Esophagus (tissue), 2 donors: ENCODE measurements around the gene MTUS2. TPM values are rescaled to one million over a fixed set of nuclear protein-coding genes. Genes with fewer than 3 reads are reported as not detected.

Experiments used
- H3K27ac ChIP-seq, 2 donors: one replicate each; pipeline ENCODE4 v1.5.1; 2013; ENCODE audit warnings: low read depth in 2 of 2, mild to moderate bottlenecking in 2 of 2, inconsistent platforms in 1 of 2, low read length in 1 of 2, moderate library complexity in 1 of 2
- H3K27me3 ChIP-seq, 2 donors: one replicate each; pipeline ENCODE4 v1.6.1; 2013; ENCODE audit warnings: low read length in 2 of 2, control low read depth in 1 of 2, mild to moderate bottlenecking in 1 of 2; ENCODE audit not compliant: insufficient read depth in 2 of 2, control insufficient read depth in 1 of 2
- H3K36me3 ChIP-seq, 2 donors: one replicate each; pipeline ENCODE4 v1.6.1; 2013; ENCODE audit warnings: low read length in 1 of 2; ENCODE audit not compliant: control insufficient read depth in 2 of 2, insufficient read depth in 2 of 2
- H3K4me1 ChIP-seq, 2 donors: one replicate each; pipeline ENCODE4 v1.6.1; 2013; ENCODE audit warnings: low read length in 1 of 2; ENCODE audit not compliant: control insufficient read depth in 2 of 2, insufficient read depth in 2 of 2
- H3K4me3 ChIP-seq, 2 donors: one replicate each; pipeline ENCODE4 v1.5.1; 2013; ENCODE audit warnings: low read length in 2 of 2, mild to moderate bottlenecking in 2 of 2, low read depth in 1 of 2, moderate library complexity in 1 of 2
- H3K9me3 ChIP-seq, 2 donors: one replicate each; pipeline ENCODE4 v1.6.1; 2013; ENCODE audit warnings: mild to moderate bottlenecking in 2 of 2, low read depth in 1 of 2, low read length in 1 of 2, moderate library complexity in 1 of 2; ENCODE audit not compliant: control insufficient read depth in 2 of 2, insufficient read depth in 1 of 2
- WGBS, 2 donors: extraction: QIAGEN DNeasy Blood & Tissue Kit; methylation state at CpG; one replicate each; pipeline ENCODE4 v1.1.7; 2013; 5-methylcytosine and 5-hydroxymethylcytosine counted together
- polyA plus RNA-seq, 2 donors: library from polyadenylated mRNA; stranded (reverse); fragments of 200-250 nt; gene quantifications; one replicate each; pipeline ENCODE4 v1.2.3, GENCODE V29; 2013
- donor health status: healthy with polysubstance abuse.
- donor health status: Bipolar disorder and iron deficiency.

MTUS2 gene
- polyA plus RNA-seq, 2 donors = 0.20 to 0.33 TPM

DNA sequence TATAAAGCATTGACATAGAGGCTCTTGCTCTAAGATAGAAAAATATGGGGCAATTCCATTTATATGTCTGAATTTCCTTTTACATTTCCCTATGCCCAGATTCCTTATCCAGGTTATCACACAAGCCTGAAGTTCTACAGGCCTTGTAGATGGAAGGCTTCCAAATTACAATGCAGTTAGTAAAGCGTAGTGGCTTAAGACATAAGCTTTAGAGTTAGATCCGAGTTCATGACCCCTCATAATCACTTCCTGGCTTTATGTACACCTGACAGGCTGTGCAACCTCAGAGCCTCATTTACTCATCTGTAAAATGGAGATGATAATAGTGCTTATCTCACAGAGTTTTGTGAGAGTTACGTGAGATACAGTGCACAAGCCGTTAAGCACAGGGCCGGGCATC, 601.9 kb downstream of the MTUS2 start:
- H3K27ac ChIP-seq = no peak overlapping the region
- no peaks in the 10 kb centered on the region for H3K9me3 ChIP-seq
- H3K4me1 ChIP-seq = no peaks in the 10 kb centered on the region
- 72 to 73% methylated on average over 5 of the region's 5 CpGs for WGBS, 2 donors
- H3K36me3 ChIP-seq = no peaks in the 10 kb centered on the region
- H3K27me3 ChIP-seq = peaks cover 0 to 2% of the 10 kb centered on the region in 2 donors
- H3K4me3 ChIP-seq = no peak overlapping the region

DNA sequence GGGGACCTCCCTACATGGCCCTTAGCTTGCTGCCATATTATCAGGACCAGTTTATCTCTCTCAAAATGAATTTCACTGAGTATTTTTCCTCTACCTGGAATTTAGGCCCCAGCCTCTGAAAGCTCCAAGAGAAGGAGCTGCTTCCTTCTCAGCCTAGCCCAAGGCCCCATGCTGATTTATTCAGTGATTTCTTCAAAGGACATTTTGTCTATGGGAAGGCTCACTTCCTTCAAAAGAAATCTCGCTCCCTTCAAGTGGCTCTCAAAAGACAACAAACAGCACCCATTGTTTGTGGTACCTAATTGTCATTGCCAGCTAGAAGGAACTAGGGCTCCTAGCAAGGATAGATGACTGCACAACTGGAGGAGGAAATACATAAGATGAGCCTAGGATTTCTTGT, 602.9 kb downstream of the MTUS2 start:
- no peaks in the 10 kb centered on the region for H3K4me1 ChIP-seq
- no peaks in the 10 kb centered on the region for H3K36me3 ChIP-seq
- peaks cover 0 to 2% of the 10 kb centered on the region in 2 donors for H3K27me3 ChIP-seq
- no peak overlapping the region for H3K27ac ChIP-seq
- H3K4me3 ChIP-seq = no peak overlapping the region
- 88 to 91% methylated on average over 1 of the region's 1 CpG for WGBS, 2 donors
- H3K9me3 ChIP-seq = no peaks in the 10 kb centered on the region

- no peaks in the 10 kb centered on the region for H3K9me3 ChIP-seq
- WGBS, 2 donors = 8% methylated on average over 3 of the region's 3 CpGs
- no peaks in the 10 kb centered on the region for H3K36me3 ChIP-seq
- H3K27ac ChIP-seq = no peak overlapping the region
- H3K4me3 ChIP-seq = peak overlapping the region in 1 of 2 donors; percentile 34
- peaks cover 0 to 2% of the 10 kb centered on the region in 2 donors for H3K27me3 ChIP-seq
- peaks cover 2 to 4% of the 10 kb centered on the region in 2 donors for H3K4me1 ChIP-seq
These were observed 607.8 kb downstream of the MTUS2 start for GRCh38 chr13:29427937-29428309.

DNA sequence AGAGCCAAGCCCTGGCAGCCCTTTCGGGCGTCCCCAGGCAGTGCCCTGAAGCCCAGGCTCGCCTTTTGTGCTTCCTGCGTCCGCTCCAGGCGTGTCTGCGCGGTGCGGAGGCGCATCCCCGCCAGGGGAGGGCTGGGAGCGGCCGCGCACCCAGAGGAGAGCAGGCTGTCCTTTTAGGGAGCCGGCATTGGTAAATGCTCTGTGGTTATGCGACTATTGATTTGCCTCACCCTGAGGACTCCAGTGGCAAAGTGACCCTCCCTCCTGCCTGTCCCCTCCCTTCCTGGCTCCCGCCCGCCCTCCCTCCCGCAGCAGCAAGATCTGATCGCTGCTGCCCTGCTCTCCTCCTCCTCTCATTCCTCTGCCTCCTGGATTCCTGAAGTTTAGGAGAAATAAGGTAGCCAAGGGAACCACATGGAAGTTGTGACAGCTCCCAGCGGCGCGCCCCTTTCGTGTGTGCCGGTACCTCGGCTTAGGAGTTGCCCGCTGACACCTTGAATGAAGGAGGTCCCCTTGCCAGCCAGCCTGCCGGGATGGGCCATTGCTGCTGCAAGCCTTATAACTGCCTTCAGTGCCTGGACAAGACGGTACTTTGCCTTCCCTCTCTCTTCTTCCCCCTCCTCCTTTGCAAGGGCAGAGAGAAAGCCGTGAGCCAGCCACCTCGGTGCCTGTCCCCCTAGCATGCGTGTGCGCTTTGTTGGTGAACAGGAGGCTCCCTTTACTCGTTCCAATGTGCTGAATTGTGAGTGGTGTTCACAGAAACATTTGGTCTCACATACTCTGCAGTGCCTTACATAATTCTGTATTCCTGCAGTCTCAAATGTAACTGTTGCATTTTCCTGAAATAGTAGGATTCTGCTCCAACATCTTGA, 608.4 kb downstream of the MTUS2 start:
- peaks cover 0 to 2% of the 10 kb centered on the region in 2 donors for H3K27me3 ChIP-seq
- no peak overlapping the region for H3K27ac ChIP-seq
- H3K4me3 ChIP-seq = peak overlapping the region; percentile 18 to 34

DNA sequence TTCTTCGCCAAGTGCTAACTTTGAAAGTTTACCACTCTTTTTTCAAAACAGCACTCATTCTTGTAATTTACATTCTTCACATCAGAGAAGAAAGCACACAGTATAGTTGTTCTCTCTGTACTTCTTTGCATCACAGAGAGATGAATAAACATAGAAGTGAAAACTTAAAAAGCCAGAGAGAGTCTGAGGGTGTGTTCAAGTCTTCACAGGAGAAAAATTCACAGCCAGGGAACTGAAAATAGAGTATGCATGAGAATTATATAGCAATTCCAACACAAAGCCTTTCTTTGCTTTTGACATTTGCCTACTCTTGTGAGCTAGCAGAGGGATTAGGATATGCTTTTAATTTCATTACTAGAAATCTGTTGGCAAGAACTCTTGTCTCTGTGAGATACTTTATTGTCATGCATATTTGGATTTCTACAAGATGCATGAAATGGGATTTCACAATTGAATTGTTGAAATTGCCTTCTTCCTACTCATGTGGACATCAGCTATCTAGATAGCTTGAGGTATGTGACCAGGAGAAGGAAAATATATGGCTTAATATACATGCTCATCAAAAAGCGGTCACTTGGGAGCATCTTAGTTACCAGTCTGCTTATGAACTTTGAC, 609.3 kb downstream of the MTUS2 start:
- no peaks in the 10 kb centered on the region for H3K9me3 ChIP-seq
- no peak overlapping the region for H3K4me3 ChIP-seq
- H3K36me3 ChIP-seq = no peaks in the 10 kb centered on the region
- WGBS, 2 donors = 81 to 87% methylated on average over 2 of the region's 2 CpGs
- H3K27me3 ChIP-seq = peaks cover 0 to 2% of the 10 kb centered on the region in 2 donors
- peaks cover 2 to 4% of the 10 kb centered on the region in 2 donors for H3K4me1 ChIP-seq
- no peak overlapping the region for H3K27ac ChIP-seq

More for the DNA sequence above, 608.4 kb downstream of the MTUS2 start:
- Histone ChIP-seq H3K36me3 (no peaks in the 10 kb centered on the region), H3K4me1 (peaks cover 2 to 4% of the 10 kb centered on the region in 2 donors), H3K9me3 (no peaks in the 10 kb centered on the region)
- WGBS, 2 donors = 3 to 5% methylated on average over 32 to 34 of the region's 34 CpGs

- H3K9me3 ChIP-seq = no peaks in the 10 kb centered on the region
These were observed 614.2 kb downstream of the MTUS2 start for GRCh38 chr13:29434217-29434945.

GRCh38 chr13:29435125-29435911, 615.2 kb downstream of the MTUS2 start:
- peak overlapping the region in 1 of 2 donors; percentile 52 for H3K27ac ChIP-seq
- WGBS, 2 donors = 68 to 72% methylated on average over 6 of the region's 6 CpGs
- H3K36me3 ChIP-seq = no peaks in the 10 kb centered on the region
- H3K9me3 ChIP-seq = no peaks in the 10 kb centered on the region
- H3K4me1 ChIP-seq = peaks cover 3 to 7% of the 10 kb centered on the region in 2 donors
- H3K27me3 ChIP-seq = no peaks in the 10 kb centered on the region
- H3K4me3 ChIP-seq = no peak overlapping the region

More at GRCh38 chr13:29434217-29434945, 614.2 kb downstream of the MTUS2 start:
- no peaks in the 10 kb centered on the region for H3K27me3 ChIP-seq
- no peak overlapping the region for H3K27ac ChIP-seq
- H3K36me3 ChIP-seq = no peaks in the 10 kb centered on the region
- peaks cover 3 to 7% of the 10 kb centered on the region in 2 donors for H3K4me1 ChIP-seq
- no peak overlapping the region for H3K4me3 ChIP-seq
- WGBS, 2 donors = 79 to 80% methylated on average over 8 of the region's 8 CpGs

DNA sequence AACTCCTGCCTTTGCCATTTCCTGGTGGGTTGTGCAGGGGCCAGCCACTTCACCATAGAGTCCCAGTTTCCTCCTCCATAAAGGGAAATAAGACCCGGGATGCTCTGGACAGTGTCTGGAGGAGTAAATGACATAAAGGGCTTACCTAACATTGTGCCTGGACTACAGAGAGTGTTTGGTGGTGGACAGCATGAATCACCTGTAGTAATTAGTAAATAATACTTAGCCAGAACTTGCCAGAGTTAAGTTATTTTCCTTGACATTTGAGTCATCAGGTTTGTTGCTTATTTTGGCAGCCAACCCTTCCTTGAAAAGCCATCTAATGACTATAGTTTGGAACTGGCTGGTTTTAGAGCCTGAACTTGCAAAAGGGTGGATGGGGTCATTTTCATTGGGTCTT, 616.2 kb downstream of the MTUS2 start:
- Histone ChIP-seq H3K4me1 (peaks cover 3 to 8% of the 10 kb centered on the region in 2 donors), H3K27ac (peak overlapping the region in 1 of 2 donors; percentile 52), H3K9me3 (no peaks in the 10 kb centered on the region), H3K4me3 (no peak overlapping the region), H3K36me3 (no peaks in the 10 kb centered on the region), H3K27me3 (no peaks in the 10 kb centered on the region)
- 54 to 59% methylated on average over 1 of the region's 1 CpG for WGBS, 2 donors
